HEK293 (cell line): ENCODE results near the gene ABHD11.

Experiments
- CTCF ChIA-PET: fragments of 350-600 bp; formaldehyde crosslinking; extraction: SDS; loops from one replicate; lab custom pipeline; 2021; ENCODE audit warnings: antibody characterized with exemption; lab: Yijun Ruan, JAX
- POLR2A ChIA-PET: fragments of 300-600 bp; formaldehyde crosslinking; extraction: SDS; loops from one replicate; lab custom pipeline; 2020; ENCODE audit warnings: antibody characterized with exemption, inconsistent platforms; lab: Yijun Ruan, JAX
- H3K27ac ChIP-seq: fragments of 200-500 bp; sonication (Bioruptor generic); 2 replicates; pipeline ENCODE4 v1.5.1; 2014; ENCODE audit warnings: low read depth, low read length, control low read depth, inconsistent platforms; ENCODE audit errors: extremely low read depth
- H3K36me3 ChIP-seq, 2 experiments: fragments of 200-500 bp in 1 of 2; sonication (Bioruptor generic) in 1 of 2; 1 replicate in 1 of 2; 2 replicates in 1 of 2; pipeline ENCODE4 v1.5.1; 2014 to 2017; ENCODE audit warnings: inconsistent platforms in 2 of 2, low read length in 2 of 2; ENCODE audit not compliant: control insufficient read depth in 2 of 2, insufficient read depth in 1 of 2
- H3K4me1 ChIP-seq: fragments of 200-500 bp; sonication (Bioruptor generic); 2 replicates; pipeline ENCODE4 v1.5.1; 2014; ENCODE audit warnings: mild to moderate bottlenecking, low read length, inconsistent platforms; ENCODE audit not compliant: control insufficient read depth, insufficient read depth
- H3K4me3 ChIP-seq: 2 replicates; pipeline ENCODE4 v1.5.1; 2011; ENCODE audit warnings: low read depth, mild to moderate bottlenecking, control low read depth, low read length, moderate library complexity
- H3K9me3 ChIP-seq: fragments of 200-500 bp; sonication (Bioruptor generic); 2 replicates; pipeline ENCODE4 v1.5.1; 2014; ENCODE audit warnings: low read depth, low read length, inconsistent platforms; ENCODE audit not compliant: control insufficient read depth, insufficient read depth
- GLI2 ChIP-seq: fragments of 450-650 bp; formaldehyde crosslinking; IDR thresholded peaks from 2 replicates; pipeline ENCODE4; 2017; ENCODE audit warnings: missing biosample characterization, missing genetic modification characterization, low read depth, borderline replicate concordance
- GLIS1 ChIP-seq: fragments of 450-650 bp; formaldehyde crosslinking; IDR thresholded peaks from 2 replicates; pipeline ENCODE4 v1.5.1; 2016; ENCODE audit warnings: missing biosample characterization, missing genetic modification characterization
- HOXA7 ChIP-seq: sonication (generic); formaldehyde crosslinking; IDR thresholded peaks from 2 replicates; pipeline ENCODE4 v1.8.1; 2022; ENCODE audit warnings: missing genetic modification reagents, borderline replicate concordance
- MYNN ChIP-seq: fragments of 450-650 bp; formaldehyde crosslinking; IDR thresholded peaks from 2 replicates; pipeline ENCODE4 v1.5.1; 2016; ENCODE audit warnings: missing biosample characterization, missing genetic modification characterization, borderline replicate concordance
- PRDM1 ChIP-seq: fragments of 450-650 bp; formaldehyde crosslinking; IDR thresholded peaks from 2 replicates; pipeline ENCODE4; 2016; ENCODE audit warnings: missing biosample characterization, missing genetic modification characterization
- SCRT2 ChIP-seq: fragments of 450-650 bp; formaldehyde crosslinking; IDR thresholded peaks from 2 replicates; pipeline ENCODE4 v1.5.1; 2016; ENCODE audit warnings: missing biosample characterization, missing genetic modification characterization
- ZBTB17 ChIP-seq: fragments of 450-650 bp; formaldehyde crosslinking; IDR thresholded peaks from 2 replicates; pipeline ENCODE4 v1.5.1; 2016; ENCODE audit warnings: missing biosample characterization, missing genetic modification characterization
- ZBTB21 ChIP-seq: fragments of 450-650 bp; formaldehyde crosslinking; IDR thresholded peaks from 2 replicates; pipeline ENCODE4 v1.5.1; 2017; ENCODE audit warnings: missing biosample characterization, missing genetic modification characterization
- ZFP37 ChIP-seq: fragments of 450-650 bp; formaldehyde crosslinking; IDR thresholded peaks from 2 replicates; pipeline ENCODE4 v1.5.1; 2016; ENCODE audit warnings: missing biosample characterization, missing genetic modification characterization
- ZNF155 ChIP-seq: fragments of 450-650 bp; formaldehyde crosslinking; IDR thresholded peaks from 2 replicates; pipeline ENCODE4 v1.5.1; 2016; ENCODE audit warnings: missing biosample characterization, missing genetic modification characterization
- ZNF174 ChIP-seq: fragments of 450-650 bp; formaldehyde crosslinking; IDR thresholded peaks from 2 replicates; pipeline ENCODE4 v1.5.0; 2017; ENCODE audit warnings: missing biosample characterization, mild to moderate bottlenecking, missing genetic modification characterization
- ZNF23 ChIP-seq: fragments of 450-650 bp; formaldehyde crosslinking; IDR thresholded peaks from 2 replicates; pipeline ENCODE4 v1.5.1; 2016; ENCODE audit warnings: missing biosample characterization, missing genetic modification characterization, borderline replicate concordance
- ZNF48 ChIP-seq: fragments of 450-650 bp; formaldehyde crosslinking; IDR thresholded peaks from 2 replicates; pipeline ENCODE4 v1.5.1; 2016; ENCODE audit warnings: missing biosample characterization, missing genetic modification characterization
- ZNF549 ChIP-seq: fragments of 450-650 bp; IDR thresholded peaks from 2 replicates; pipeline ENCODE4 v1.5.1; 2018; ENCODE audit warnings: missing biosample characterization, missing genetic modification characterization, mild to moderate bottlenecking, inconsistent platforms, moderate library complexity
- ZNF561 ChIP-seq: fragments of 450-650 bp; IDR thresholded peaks from 2 replicates; pipeline ENCODE4 v1.5.1; 2018; ENCODE audit warnings: missing biosample characterization, missing genetic modification characterization, borderline replicate concordance
- ZNF585B ChIP-seq: fragments of 450-650 bp; formaldehyde crosslinking; IDR thresholded peaks from 2 replicates; pipeline ENCODE4 v1.5.1; 2016; ENCODE audit warnings: missing biosample characterization, missing genetic modification characterization
- ZNF792 ChIP-seq: fragments of 450-650 bp; formaldehyde crosslinking; IDR thresholded peaks from 2 replicates; pipeline ENCODE4 v1.5.1; 2016; ENCODE audit warnings: missing biosample characterization, missing genetic modification characterization
- ZSCAN23 ChIP-seq: fragments of 450-650 bp; formaldehyde crosslinking; IDR thresholded peaks from 2 replicates; pipeline ENCODE4 v1.5.1; 2016; ENCODE audit warnings: missing biosample characterization, missing genetic modification characterization
- TF ChIP-seq, protein P1 (sequence below): fragments of 450-650 bp; formaldehyde crosslinking; optimal IDR thresholded peaks from 2 replicates; pipeline ENCODE3; 2016; ENCODE audit warnings: missing biosample characterization, mild to moderate bottlenecking, missing genetic modification characterization
- TF ChIP-seq, protein P2 (sequence below): fragments of 450-650 bp; formaldehyde crosslinking; IDR thresholded peaks from 2 replicates; pipeline ENCODE4 v1.5.1; 2016; ENCODE audit warnings: missing biosample characterization, missing genetic modification characterization
- TF ChIP-seq, protein P3 (sequence below): fragments of 450-650 bp; formaldehyde crosslinking; IDR thresholded peaks from 2 replicates; pipeline ENCODE4 v1.5.1; 2016; ENCODE audit warnings: missing biosample characterization, missing genetic modification characterization, borderline replicate concordance
- TF ChIP-seq, protein P4 (sequence below): fragments of 450-650 bp; formaldehyde crosslinking; IDR thresholded peaks from 2 replicates; pipeline ENCODE4 v1.5.1; 2016; ENCODE audit warnings: missing biosample characterization, missing genetic modification characterization

ABHD11 gene

DNA sequence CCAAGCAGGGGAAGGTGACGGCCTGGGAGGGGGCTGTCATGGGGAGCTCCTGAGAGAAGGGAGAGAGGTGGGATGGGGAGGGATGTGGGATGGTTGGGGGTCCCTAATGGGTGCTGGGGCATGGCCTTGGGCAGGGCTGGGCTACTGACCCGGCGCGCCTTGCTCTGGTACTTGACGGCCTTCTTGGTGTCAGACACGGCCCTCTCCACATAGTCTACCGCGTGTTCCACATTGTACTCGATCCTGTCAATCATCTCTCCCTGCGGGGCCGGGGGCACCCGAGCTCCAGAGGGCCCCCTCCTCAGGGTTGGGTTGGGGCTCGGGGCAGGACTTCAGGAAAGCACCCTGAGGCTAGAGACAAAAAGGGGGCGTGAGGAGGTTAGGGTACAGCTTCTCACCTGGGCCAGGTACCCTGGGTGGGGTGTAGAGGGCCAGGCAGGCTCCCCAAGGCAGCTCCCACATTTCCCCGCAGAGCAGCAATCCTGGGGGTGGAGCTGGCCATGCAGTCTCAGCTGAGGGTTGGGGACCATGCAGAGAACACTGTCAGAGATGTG lies 37.9 kb downstream of the ABHD11 start:
- TF ChIP-seq, protein P1, sequence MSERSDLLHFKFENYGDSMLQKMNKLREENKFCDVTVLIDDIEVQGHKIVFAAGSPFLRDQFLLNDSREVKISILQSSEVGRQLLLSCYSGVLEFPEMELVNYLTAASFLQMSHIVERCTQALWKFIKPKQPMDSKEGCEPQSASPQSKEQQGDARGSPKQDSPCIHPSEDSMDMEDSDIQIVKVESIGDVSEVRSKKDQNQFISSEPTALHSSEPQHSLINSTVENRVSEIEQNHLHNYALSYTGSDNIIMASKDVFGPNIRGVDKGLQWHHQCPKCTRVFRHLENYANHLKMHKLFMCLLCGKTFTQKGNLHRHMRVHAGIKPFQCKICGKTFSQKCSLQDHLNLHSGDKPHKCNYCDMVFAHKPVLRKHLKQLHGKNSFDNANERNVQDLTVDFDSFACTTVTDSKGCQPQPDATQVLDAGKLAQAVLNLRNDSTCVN (tag by site-specific recombination): no peak
- TF ChIP-seq PRDM1: no peak
- TF ChIP-seq ZNF174 (tag by site-specific recombination): no peak
- TF ChIP-seq ZSCAN23 (tag by site-specific recombination): no peak
- TF ChIP-seq, protein P2, sequence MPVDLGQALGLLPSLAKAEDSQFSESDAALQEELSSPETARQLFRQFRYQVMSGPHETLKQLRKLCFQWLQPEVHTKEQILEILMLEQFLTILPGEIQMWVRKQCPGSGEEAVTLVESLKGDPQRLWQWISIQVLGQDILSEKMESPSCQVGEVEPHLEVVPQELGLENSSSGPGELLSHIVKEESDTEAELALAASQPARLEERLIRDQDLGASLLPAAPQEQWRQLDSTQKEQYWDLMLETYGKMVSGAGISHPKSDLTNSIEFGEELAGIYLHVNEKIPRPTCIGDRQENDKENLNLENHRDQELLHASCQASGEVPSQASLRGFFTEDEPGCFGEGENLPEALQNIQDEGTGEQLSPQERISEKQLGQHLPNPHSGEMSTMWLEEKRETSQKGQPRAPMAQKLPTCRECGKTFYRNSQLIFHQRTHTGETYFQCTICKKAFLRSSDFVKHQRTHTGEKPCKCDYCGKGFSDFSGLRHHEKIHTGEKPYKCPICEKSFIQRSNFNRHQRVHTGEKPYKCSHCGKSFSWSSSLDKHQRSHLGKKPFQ: no peak
- TF ChIP-seq, protein P3, sequence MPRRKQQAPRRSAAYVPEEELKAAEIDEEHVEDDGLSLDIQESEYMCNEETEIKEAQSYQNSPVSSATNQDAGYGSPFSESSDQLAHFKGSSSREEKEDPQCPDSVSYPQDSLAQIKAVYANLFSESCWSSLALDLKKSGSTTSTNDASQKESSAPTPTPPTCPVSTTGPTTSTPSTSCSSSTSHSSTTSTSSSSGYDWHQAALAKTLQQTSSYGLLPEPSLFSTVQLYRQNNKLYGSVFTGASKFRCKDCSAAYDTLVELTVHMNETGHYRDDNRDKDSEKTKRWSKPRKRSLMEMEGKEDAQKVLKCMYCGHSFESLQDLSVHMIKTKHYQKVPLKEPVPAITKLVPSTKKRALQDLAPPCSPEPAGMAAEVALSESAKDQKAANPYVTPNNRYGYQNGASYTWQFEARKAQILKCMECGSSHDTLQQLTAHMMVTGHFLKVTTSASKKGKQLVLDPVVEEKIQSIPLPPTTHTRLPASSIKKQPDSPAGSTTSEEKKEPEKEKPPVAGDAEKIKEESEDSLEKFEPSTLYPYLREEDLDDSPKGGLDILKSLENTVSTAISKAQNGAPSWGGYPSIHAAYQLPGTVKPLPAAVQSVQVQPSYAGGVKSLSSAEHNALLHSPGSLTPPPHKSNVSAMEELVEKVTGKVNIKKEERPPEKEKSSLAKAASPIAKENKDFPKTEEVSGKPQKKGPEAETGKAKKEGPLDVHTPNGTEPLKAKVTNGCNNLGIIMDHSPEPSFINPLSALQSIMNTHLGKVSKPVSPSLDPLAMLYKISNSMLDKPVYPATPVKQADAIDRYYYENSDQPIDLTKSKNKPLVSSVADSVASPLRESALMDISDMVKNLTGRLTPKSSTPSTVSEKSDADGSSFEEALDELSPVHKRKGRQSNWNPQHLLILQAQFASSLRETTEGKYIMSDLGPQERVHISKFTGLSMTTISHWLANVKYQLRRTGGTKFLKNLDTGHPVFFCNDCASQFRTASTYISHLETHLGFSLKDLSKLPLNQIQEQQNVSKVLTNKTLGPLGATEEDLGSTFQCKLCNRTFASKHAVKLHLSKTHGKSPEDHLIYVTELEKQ: no peak
- TF ChIP-seq SCRT2 (tag by site-specific recombination): no peak
- TF ChIP-seq ZFP37 (tag by site-specific recombination): no peak
- TF ChIP-seq ZNF23 (tag by site-specific recombination): no peak
- no peak for TF ChIP-seq ZNF792 (tag by site-specific recombination)
- TF ChIP-seq ZNF549 (tag by site-specific recombination): no peak
- TF ChIP-seq ZNF155 (tag by site-specific recombination): no peak
- TF ChIP-seq HOXA7 (CRISPR knock-in tag): no peak
- no peak for TF ChIP-seq ZNF585B (tag by site-specific recombination)
- TF ChIP-seq, protein P4, sequence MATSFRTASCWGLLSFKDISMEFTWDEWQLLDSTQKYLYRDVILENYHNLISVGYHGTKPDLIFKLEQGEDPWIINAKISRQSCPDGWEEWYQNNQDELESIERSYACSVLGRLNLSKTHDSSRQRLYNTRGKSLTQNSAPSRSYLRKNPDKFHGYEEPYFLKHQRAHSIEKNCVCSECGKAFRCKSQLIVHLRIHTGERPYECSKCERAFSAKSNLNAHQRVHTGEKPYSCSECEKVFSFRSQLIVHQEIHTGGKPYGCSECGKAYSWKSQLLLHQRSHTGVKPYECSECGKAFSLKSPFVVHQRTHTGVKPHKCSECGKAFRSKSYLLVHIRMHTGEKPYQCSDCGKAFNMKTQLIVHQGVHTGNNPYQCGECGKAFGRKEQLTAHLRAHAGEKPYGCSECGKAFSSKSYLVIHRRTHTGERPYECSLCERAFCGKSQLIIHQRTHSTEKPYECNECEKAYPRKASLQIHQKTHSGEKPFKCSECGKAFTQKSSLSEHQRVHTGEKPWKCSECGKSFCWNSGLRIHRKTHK (tag by site-specific recombination): no peak
- TF ChIP-seq MYNN (tag by site-specific recombination): no peak
- no peak for TF ChIP-seq GLI2
- no peaks in the 10 kb centered on the region for H3K9me3 ChIP-seq
- H3K27ac ChIP-seq: no peak overlapping the region

DNA sequence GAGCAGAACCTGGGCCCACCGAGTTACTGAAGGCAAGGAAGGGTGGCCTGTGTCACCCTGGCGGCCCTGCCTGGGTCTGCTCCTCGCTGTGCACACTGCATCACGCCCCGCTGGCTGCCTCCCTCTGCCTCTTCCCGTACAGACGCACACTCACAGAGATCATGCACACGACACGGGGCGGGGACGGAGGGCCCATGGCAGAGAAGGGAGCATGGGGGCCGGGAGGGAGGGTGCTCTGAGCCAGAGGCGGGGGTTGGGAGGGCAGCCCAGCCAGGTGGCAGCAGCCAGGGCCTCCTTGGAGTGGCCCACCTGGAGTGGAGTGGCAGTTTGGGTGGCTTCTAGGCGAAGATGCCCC lies 38.6 kb downstream of the ABHD11 start:
- Histone ChIP-seq H3K9me3 (no peaks in the 10 kb centered on the region), H3K4me1 (no peaks in the 10 kb centered on the region), H3K27ac (0 out of 2 replicates have a peak overlapping the region, but pooled peaks have one; percentile 5), H3K36me3 (peaks cover 4 to 77% of the 10 kb centered on the region in 2 experiments; a peak in 2 of 3 replicates), H3K4me3 (no peak overlapping the region)
- TF ChIP-seq ZNF48 (tag by site-specific recombination) (no peak), ZBTB17 (tag by site-specific recombination) (no peak), GLIS1 (tag by site-specific recombination) (peak; percentile 39), ZNF561 (tag by site-specific recombination) (no peak), ZBTB21 (no peak)
- ChIA-PET CTCF (interaction anchor here (0.8 to 2.1 kb wide), 4 partner anchors 8 to 34 kb away, joined by 4 to 9 read pairs (median 6); no protein-coding TSS in a partner anchor), POLR2A (interaction anchor here (0.6 to 1.6 kb wide), 3 partner anchors 26 to 93 kb away, joined by 3 to 4 read pairs (median 3); no protein-coding TSS in a partner anchor)

More for the DNA sequence above, 37.9 kb downstream of the ABHD11 start:
- no peaks in the 10 kb centered on the region for H3K4me1 ChIP-seq
- no peak overlapping the region for H3K4me3 ChIP-seq
- POLR2A ChIA-PET: interaction anchor here (0.6 to 1.6 kb wide), 4 partner anchors 15 to 94 kb away, joined by 3 to 4 read pairs (median 4); no protein-coding TSS in a partner anchor
- CTCF ChIA-PET: interaction anchor here (0.6 to 2.4 kb wide), 12 partner anchors 9 to 297 kb away, joined by 3 to 12 read pairs (median 4); no protein-coding TSS in a partner anchor
- H3K36me3 ChIP-seq: peaks cover 4 to 74% of the 10 kb centered on the region in 2 experiments; a peak in 2 of 3 replicates
